GM12801 (cell line): ENCODE results near the gene PLS1.

ENCODE experiments used
- TF ChIP-seq, protein P1 (sequence below): IDR thresholded peaks from one replicate; pipeline ENCODE4 v1.5.1; 2011; ENCODE audit warnings: control low read depth; ENCODE audit not compliant: insufficient read length; ENCODE audit errors: extremely low read depth

The PLS1 gene

GRCh38 chr3:142656575-142656974 is 60.4 kb downstream of the PLS1 start:
- TF ChIP-seq, protein P1, sequence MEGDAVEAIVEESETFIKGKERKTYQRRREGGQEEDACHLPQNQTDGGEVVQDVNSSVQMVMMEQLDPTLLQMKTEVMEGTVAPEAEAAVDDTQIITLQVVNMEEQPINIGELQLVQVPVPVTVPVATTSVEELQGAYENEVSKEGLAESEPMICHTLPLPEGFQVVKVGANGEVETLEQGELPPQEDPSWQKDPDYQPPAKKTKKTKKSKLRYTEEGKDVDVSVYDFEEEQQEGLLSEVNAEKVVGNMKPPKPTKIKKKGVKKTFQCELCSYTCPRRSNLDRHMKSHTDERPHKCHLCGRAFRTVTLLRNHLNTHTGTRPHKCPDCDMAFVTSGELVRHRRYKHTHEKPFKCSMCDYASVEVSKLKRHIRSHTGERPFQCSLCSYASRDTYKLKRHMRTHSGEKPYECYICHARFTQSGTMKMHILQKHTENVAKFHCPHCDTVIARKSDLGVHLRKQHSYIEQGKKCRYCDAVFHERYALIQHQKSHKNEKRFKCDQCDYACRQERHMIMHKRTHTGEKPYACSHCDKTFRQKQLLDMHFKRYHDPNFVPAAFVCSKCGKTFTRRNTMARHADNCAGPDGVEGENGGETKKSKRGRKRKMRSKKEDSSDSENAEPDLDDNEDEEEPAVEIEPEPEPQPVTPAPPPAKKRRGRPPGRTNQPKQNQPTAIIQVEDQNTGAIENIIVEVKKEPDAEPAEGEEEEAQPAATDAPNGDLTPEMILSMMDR = no peak

DNA sequence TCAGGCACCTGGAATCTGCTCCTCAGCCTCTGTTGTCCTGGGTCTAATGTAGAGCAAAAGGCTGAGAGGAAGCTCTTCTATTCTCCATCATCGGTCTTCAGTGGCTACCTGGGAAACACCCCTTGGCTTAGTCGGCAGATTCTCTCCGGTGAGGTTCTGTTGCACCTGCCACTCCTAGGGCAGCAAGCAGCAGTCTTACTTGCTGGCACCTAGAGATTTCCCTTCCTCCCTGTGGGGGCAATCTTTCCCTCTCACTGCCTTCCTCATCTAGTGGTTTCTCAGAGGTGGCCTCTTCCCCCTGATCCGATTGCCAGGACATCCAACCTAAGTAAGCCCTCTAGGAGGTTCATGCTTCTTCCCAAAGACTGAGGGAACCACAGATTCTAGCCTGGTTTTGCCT is 60.8 kb downstream of the PLS1 start:
- TF ChIP-seq, protein P1 = no peak

GRCh38 chr3:142660383-142660782 is 64.2 kb downstream of the PLS1 start:
- TF ChIP-seq, protein P1 = no peak

DNA sequence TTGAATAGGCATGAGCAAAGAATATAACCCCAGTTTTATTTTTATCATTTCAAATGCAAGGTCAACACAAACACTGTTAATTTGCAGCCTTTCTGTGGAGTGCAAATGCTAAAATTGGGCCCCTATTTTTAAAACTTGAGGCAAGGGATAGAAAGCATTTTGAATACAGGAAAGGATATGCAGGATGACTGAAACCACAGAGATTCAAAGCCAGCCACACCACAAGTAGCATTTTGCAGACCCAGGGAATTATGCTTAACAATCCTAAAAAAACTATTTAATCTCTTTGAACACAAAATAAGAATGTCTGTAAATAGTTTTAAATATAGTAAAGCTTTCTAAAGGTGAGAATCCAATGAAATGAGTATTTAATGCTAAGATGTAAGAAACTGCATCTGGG is 64.7 kb downstream of the PLS1 start:
- TF ChIP-seq, protein P1 = no peak

GRCh38 chr3:142663865-142664264 is 67.7 kb downstream of the PLS1 start:
- TF ChIP-seq, protein P1 = no peak

- TF ChIP-seq, protein P1 = no peak
These were observed 68.1 kb downstream of the PLS1 start for GRCh38 chr3:142664311-142664710.

- TF ChIP-seq, protein P1 = no peak
These were observed 68.6 kb downstream of the PLS1 start for GRCh38 chr3:142664819-142665218.

GRCh38 chr3:142670120-142670519 is 73.9 kb downstream of the PLS1 start:
- TF ChIP-seq, protein P1 = no peak
